Heart right ventricle (tissue), 16 donors: ENCODE results near the gene ANO3. TPM values are rescaled to one million over a fixed set of nuclear protein-coding genes. Genes with fewer than 3 reads are reported as not detected.
"Not testable (repeated sequence)": the region's sequence is repeated elsewhere in the genome, so short reads cannot be mapped to it uniquely, and the experiment has no call there.

Experiments used
- ATAC-seq, 8 donors: fragments of 200-7000 bp; cut with Tn5 transposase; one replicate each; pipeline ENCODE4 v1.9.1; 2020; ENCODE audit warnings: mild to moderate bottlenecking in 8 of 8, moderate library complexity in 8 of 8, moderate number of reproducible peaks in 1 of 8
- DNase-seq, 2 donors: peaks; one replicate each; pipeline ENCODE4 v3.0.0-alpha.2; 2020
- H3K27ac ChIP-seq, 10 donors: fragments of 200-600 bp; sonication (generic) in 2 of 10; one replicate each; pipeline versions ENCODE4 v1.5.0 to v1.8.0; 2020 to 2022; ENCODE audit warnings: mild to moderate bottlenecking in 3 of 10
- H3K27me3 ChIP-seq, 7 donors: fragments of 200-600 bp; one replicate each; pipeline ENCODE4 v1.8.0; 2021 to 2022; ENCODE audit warnings: mild to moderate bottlenecking in 2 of 7
- H3K36me3 ChIP-seq, 9 donors: fragments of 200-600 bp; sonication (generic) in 1 of 9; one replicate each; pipeline versions ENCODE4 v1.5.0 to v1.8.0; 2020 to 2022; ENCODE audit warnings: mild to moderate bottlenecking in 2 of 9
- H3K4me1 ChIP-seq, 9 donors: fragments of 200-600 bp; sonication (generic) in 1 of 9; one replicate each; pipeline versions ENCODE4 v1.5.0 to v1.8.0; 2020 to 2022; ENCODE audit warnings: mild to moderate bottlenecking in 4 of 9
- H3K4me3 ChIP-seq, 10 donors: fragments of 200-600 bp; sonication (generic) in 2 of 10; one replicate each; pipeline versions ENCODE4 v1.5.0 to v1.8.0; 2020 to 2022; ENCODE audit warnings: mild to moderate bottlenecking in 7 of 10, moderate library complexity in 2 of 10
- H3K9me3 ChIP-seq, 11 donors: fragments of 200-600 bp in 10 of 11; sonication (generic) in 2 of 11; one replicate each; pipeline versions ENCODE4 v1.5.0 to v1.8.0; 2013 to 2022; ENCODE audit warnings: mild to moderate bottlenecking in 2 of 11, control low read depth in 1 of 11, moderate library complexity in 1 of 11
- WGBS, 2 donors: extraction: QIAGEN DNeasy Blood & Tissue Kit; methylation state at CpG; one replicate each; pipeline ENCODE4 v1.1.7; 2013; ENCODE audit warnings: inconsistent platforms in 1 of 2; 5-methylcytosine and 5-hydroxymethylcytosine counted together
- intact Hi-C, 10 donors: fragments of 100-400 bp; cut with DNase I; formaldehyde crosslinking; loops; one replicate each; pipeline versions ENCODE4 v1.11.1 to v1.14.2; 2022
- polyA plus RNA-seq, 2 donors: library from polyadenylated mRNA; stranded (reverse); fragments of 200-250 nt; gene quantifications; one replicate each; pipeline ENCODE4 v1.2.3, GENCODE V29; 2013
- total RNA-seq, 10 donors: library from RNA; stranded (reverse); fragmentation: NEBNext Ultra II Directional in 3 of 10; extraction: Animal tissue kit (Norgen Biotek cat#: 25700) in 3 of 10; gene quantifications; one replicate each; pipeline versions ENCODE4 v1.2.1 to v1.2.4, GENCODE V29; 2021 to 2023
- TF ChIP-seq, protein P1 (sequence below), 9 donors: fragments of 200-600 bp; sonication (generic) in 2 of 9; IDR thresholded peaks; one replicate each; pipeline versions ENCODE4 v1.5.0 to v1.8.0; 2021 to 2022; ENCODE audit warnings: antibody characterized with exemption in 9 of 9, mild to moderate bottlenecking in 5 of 9, moderate library complexity in 1 of 9
- donor health status: Arrhythmogenic right ventricular cardiomyopathy.
- donor health status: ischemic (EF 13 %, LVEDD 7.1; RV severe dilation, severe dysfunction).
- donor health status: healthy with polysubstance abuse.
- donor health status: DM: no; HTN: yes; CAD: no.
- donor health status: DM: no; HTN: no; CAD: no.
- donor health status: ischemic (EF 25% LVEDD 6.9; RV normal size, moderate dysfunction).
- donor health status: ischemic (EF 25% LVEDD 5.7; RV mildly dilated, moderate dysfunction).
- donor health status: healthy.
- donor health status: DM: yes; HTN: yes; CAD: no.
- donor health status: Ischemic cardiomyopathy.
- donor health status: ischemic (EF 35%, LVEDD 5.7; RV mildly dilated, moderate dysfunction).
- donor health status: nonischemic (EF 11% LVEDD 7.7; RV severe dilation, severe dysfunction).
- donor health status: DM: yes; HTN: yes; CAD: no.
- donor health status: PGD.
- donor health status: ischemic (EF 29% LVEDD 5.4; RV normal size, mild dysfunction).
- donor health status: nonischemic (EF 23%, LVEDD 6.1; RV moderate dilation, normal function).

The ANO3 gene
- total and polyA plus RNA-seq, 12 donors = 0.01 to 0.30 (median 0.07) TPM; not detected in 5

DNA sequence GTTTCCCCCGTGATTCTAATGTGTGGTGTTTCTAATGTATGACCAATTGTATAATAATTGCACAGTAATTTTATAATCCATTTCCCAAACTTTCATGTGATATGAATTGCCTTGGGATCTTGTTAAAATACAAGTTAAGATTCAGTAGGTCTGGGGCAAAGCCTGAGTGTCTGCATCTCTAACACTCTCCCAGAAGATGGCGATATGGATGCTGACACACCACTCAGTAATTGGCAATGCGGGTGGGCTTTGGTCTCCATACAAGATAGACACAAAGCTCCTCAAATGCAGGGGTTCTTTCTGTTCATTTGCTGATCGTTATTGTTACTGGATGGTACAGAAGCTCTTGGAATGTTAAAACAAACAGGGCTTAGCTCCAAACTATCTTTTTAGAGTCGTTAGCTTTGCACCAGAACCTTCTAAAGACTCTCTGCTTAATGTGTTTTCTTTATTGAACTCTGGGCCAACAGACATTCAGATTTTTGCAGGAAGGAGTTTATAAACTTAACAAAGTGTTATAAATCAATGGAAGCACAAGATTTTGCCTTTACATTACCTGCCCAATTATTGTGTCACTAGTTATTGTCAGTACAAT, 45.4 kb upstream of the ANO3 start:
- ATAC-seq = no peak
- TF ChIP-seq, protein P1, sequence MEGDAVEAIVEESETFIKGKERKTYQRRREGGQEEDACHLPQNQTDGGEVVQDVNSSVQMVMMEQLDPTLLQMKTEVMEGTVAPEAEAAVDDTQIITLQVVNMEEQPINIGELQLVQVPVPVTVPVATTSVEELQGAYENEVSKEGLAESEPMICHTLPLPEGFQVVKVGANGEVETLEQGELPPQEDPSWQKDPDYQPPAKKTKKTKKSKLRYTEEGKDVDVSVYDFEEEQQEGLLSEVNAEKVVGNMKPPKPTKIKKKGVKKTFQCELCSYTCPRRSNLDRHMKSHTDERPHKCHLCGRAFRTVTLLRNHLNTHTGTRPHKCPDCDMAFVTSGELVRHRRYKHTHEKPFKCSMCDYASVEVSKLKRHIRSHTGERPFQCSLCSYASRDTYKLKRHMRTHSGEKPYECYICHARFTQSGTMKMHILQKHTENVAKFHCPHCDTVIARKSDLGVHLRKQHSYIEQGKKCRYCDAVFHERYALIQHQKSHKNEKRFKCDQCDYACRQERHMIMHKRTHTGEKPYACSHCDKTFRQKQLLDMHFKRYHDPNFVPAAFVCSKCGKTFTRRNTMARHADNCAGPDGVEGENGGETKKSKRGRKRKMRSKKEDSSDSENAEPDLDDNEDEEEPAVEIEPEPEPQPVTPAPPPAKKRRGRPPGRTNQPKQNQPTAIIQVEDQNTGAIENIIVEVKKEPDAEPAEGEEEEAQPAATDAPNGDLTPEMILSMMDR (IDR thresholded peaks at IDR 0.05) = peak in 5 of 9 donors; percentile 8 to 34 (median 26)
- WGBS, 2 donors = 20 to 23% methylated on average over 5 of the region's 5 CpGs

GRCh38 chr11:26287067-26287518, 44.8 kb upstream of the ANO3 start:
- WGBS, 2 donors = 78 to 87% methylated on average over 5 of the region's 5 CpGs
- no peak for ATAC-seq
- Histone ChIP-seq H3K27ac (no peak overlapping the region), H3K4me3 (no peak overlapping the region), H3K4me1 (peaks cover 0 to 6% (median 0%) of the 10 kb centered on the region in 9 donors), H3K36me3 (no peaks in the 10 kb centered on the region), H3K9me3 (peaks cover 0 to 7% (median 0%) of the 10 kb centered on the region in 11 donors), H3K27me3 (peaks cover 0 to 18% (median 0%) of the 10 kb centered on the region in 7 donors)
- TF ChIP-seq, protein P1 (IDR thresholded peaks at IDR 0.05) = no peak
- intact Hi-C loops = no loop called here
- no peak for DNase-seq

More for the DNA sequence above, 45.4 kb upstream of the ANO3 start:
- intact Hi-C loops = no loop called here
- H3K4me1 ChIP-seq = peaks cover 0 to 6% (median 0%) of the 10 kb centered on the region in 9 donors
- H3K27me3 ChIP-seq = peaks cover 0 to 18% (median 0%) of the 10 kb centered on the region in 7 donors
- no peak for DNase-seq
- H3K27ac ChIP-seq = no peak overlapping the region
- H3K36me3 ChIP-seq = no peaks in the 10 kb centered on the region
- H3K9me3 ChIP-seq = peaks cover 0 to 6% (median 0%) of the 10 kb centered on the region in 11 donors
- no peak overlapping the region for H3K4me3 ChIP-seq

DNA sequence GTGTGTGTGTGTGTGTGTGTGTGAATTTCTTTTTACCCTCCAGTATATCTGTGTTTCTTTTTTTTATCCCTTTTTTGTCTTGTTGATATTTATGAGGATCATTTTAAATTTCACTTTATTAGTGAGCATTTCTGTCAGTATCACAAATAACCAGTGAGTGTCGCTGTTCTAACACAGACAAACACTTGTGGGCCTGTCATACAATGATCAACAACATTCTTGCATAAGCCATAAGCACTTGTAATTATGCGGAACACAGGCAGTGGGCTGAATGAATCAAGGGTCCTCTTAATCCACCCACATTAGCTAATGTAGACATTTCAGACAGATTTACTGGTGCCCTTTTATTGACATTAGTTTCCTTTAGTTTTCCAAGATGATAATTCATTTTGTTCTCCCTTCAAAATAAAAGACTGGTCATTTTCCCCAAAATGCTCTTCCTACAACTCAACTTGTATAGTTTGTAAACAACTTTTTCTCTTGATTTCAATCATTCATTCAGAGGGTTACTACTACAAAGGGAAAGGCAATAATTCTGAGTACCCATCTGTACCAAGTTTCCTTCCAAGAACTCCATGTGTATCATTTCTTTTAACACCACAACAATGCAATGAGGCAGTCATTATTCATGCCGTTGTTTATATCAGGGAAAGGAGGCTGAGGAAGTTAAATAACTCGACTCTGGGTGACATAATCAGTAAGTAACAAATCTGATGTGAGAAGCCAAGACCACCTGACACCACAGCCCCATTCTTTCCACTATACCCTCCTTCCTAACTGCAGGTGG, 34.5 kb upstream of the ANO3 start:
- H3K36me3 ChIP-seq = no peaks in the 10 kb centered on the region
- DNase-seq (no peak), ATAC-seq (peak in 3 of 8 donors; percentile 37 to 70 (median 46))
- WGBS, 2 donors = 18 to 23% methylated on average over 4 of the region's 4 CpGs
- TF ChIP-seq, protein P1 (IDR thresholded peaks at IDR 0.05) = peak; percentile 23 to 65 (median 60)
- H3K27ac ChIP-seq = no peak overlapping the region
- no peaks in the 10 kb centered on the region for H3K4me1 ChIP-seq
- H3K4me3 ChIP-seq = no peak overlapping the region
- H3K27me3 ChIP-seq = peaks cover 0 to 13% (median 0%) of the 10 kb centered on the region in 7 donors
- intact Hi-C loops = loop anchor here (2.0 to 10.0 kb wide), 6 partner anchors 347 to 865 kb away; no protein-coding TSS in a partner anchor
- H3K9me3 ChIP-seq = no peaks in the 10 kb centered on the region

GRCh38 chr11:26316372-26316771, 15.6 kb upstream of the ANO3 start:
- whole genome bisulfite sequencing, 2 donors = 56 to 57% methylated on average over 5 of the region's 5 CpGs
- not testable (repeated sequence) for ATAC-seq

More at GRCh38 chr11:26316372-26316771, 15.6 kb upstream of the ANO3 start:
- H3K36me3 ChIP-seq, H3K27ac ChIP-seq, H3K4me3 ChIP-seq, intact Hi-C loops, DNase-seq, H3K4me1 ChIP-seq, H3K9me3 ChIP-seq: not testable (repeated sequence)
- peaks cover 0 to 11% (median 0%) of the 10 kb centered on the region in 7 donors for H3K27me3 ChIP-seq
